HG02870 (cell line): ENCODE data around the gene DIAPH3.
A peak's percentile ranks its signal among the peaks of the same experiment; 100 is the strongest.

Experiments
- ATAC-seq: cut with Tn5 transposase; IDR thresholded peaks from one replicate; pipeline ENCODE4 v1.9.1; 2021; ENCODE audit warnings: mild to moderate bottlenecking, moderate library complexity; ENCODE audit not compliant: unreplicated experiment

Gene DIAPH3

GRCh38 chr13:59801107-59801880, 362.4 kb downstream of the DIAPH3 start:
- ATAC-seq = no peak

GRCh38 chr13:59793107-59793506, 370.6 kb downstream of the DIAPH3 start:
- ATAC-seq = no peak

- ATAC-seq = no peak
Observed at GRCh38 chr13:59790626-59791025, 373.1 kb downstream of the DIAPH3 start.

GRCh38 chr13:59789558-59789957, 374.2 kb downstream of the DIAPH3 start:
- ATAC-seq = no peak

GRCh38 chr13:59787679-59788078, 376.0 kb downstream of the DIAPH3 start:
- ATAC-seq = no peak

GRCh38 chr13:59782696-59783095, 381.0 kb downstream of the DIAPH3 start:
- ATAC-seq = no peak

- no peak for ATAC-seq
Observed at GRCh38 chr13:59780058-59780457, 383.7 kb downstream of the DIAPH3 start.

- ATAC-seq = peak; percentile 86
Observed at GRCh38 chr13:59776924-59777690, 386.6 kb downstream of the DIAPH3 start.

GRCh38 chr13:59774491-59774971, 389.2 kb downstream of the DIAPH3 start:
- no peak for ATAC-seq

- ATAC-seq = no peak
Observed at GRCh38 chr13:59771272-59771671, 392.5 kb downstream of the DIAPH3 start.

GRCh38 chr13:59770451-59770850, 393.3 kb downstream of the DIAPH3 start:
- ATAC-seq = no peak

GRCh38 chr13:59766236-59766635, 397.5 kb downstream of the DIAPH3 start:
- ATAC-seq = no peak

- ATAC-seq = no peak
Observed at GRCh38 chr13:59755632-59756290, 408.0 kb downstream of the DIAPH3 start.

- no peak for ATAC-seq
Observed at GRCh38 chr13:59754411-59754810, 409.3 kb downstream of the DIAPH3 start.

GRCh38 chr13:59750860-59751259, 412.9 kb downstream of the DIAPH3 start:
- ATAC-seq = no peak

- ATAC-seq = no peak
Observed at GRCh38 chr13:59748046-59748445, 415.7 kb downstream of the DIAPH3 start.

- ATAC-seq = no peak
Observed at GRCh38 chr13:59747529-59747928, 416.2 kb downstream of the DIAPH3 start.

- ATAC-seq = no peak
Observed at GRCh38 chr13:59746291-59746962, 417.3 kb downstream of the DIAPH3 start.

GRCh38 chr13:59745392-59745788, 418.3 kb downstream of the DIAPH3 start:
- ATAC-seq = no peak

GRCh38 chr13:59744747-59745391, 418.9 kb downstream of the DIAPH3 start:
- no peak for ATAC-seq
